Hepatocyte (in vitro differentiated cells): ENCODE data around the gene ASXL2. TPM values are rescaled to one million over a fixed set of nuclear protein-coding genes. Genes with fewer than 3 reads are reported as not detected.

Source experiments
- DNase-seq: peaks from one replicate; pipeline ENCODE4 v3.0.0-alpha.2; 2016; ENCODE audit warnings: low spot score
- H2AFZ ChIP-seq: fragments of 200-600 bp; sonication (generic); 2 replicates; pipeline ENCODE4 v1.6.0; 2016; ENCODE audit warnings: antibody characterized with exemption, mild to moderate bottlenecking
- H3K27ac ChIP-seq: fragments of 200-600 bp; sonication (generic); 2 replicates; pipeline ENCODE4 v1.5.1; 2016; ENCODE audit warnings: mild to moderate bottlenecking
- H3K27me3 ChIP-seq: fragments of 200-600 bp; sonication (generic); 2 replicates; pipeline ENCODE4 v1.6.1; 2016
- H3K36me3 ChIP-seq: fragments of 200-600 bp; sonication (generic); replicated peaks from 2 replicates; pipeline ENCODE4 v1.5.1; 2016; ENCODE audit warnings: low read depth; ENCODE audit not compliant: insufficient read depth
- H3K4me1 ChIP-seq: fragments of 200-600 bp; sonication (generic); 2 replicates; pipeline ENCODE4 v1.5.1; 2016; ENCODE audit warnings: mild to moderate bottlenecking, moderate library complexity; ENCODE audit not compliant: insufficient read depth
- H3K4me2 ChIP-seq: fragments of 200-600 bp; sonication (generic); 2 replicates; pipeline ENCODE4 v1.6.0; 2016
- H3K4me3 ChIP-seq: fragments of 200-600 bp; sonication (generic); 2 replicates; pipeline ENCODE4 v1.5.1; 2016; ENCODE audit warnings: mild to moderate bottlenecking
- H3K79me2 ChIP-seq: fragments of 200-600 bp; sonication (generic); 2 replicates; pipeline ENCODE4 v1.6.0; 2017; ENCODE audit warnings: mild to moderate bottlenecking
- H3K9me2 ChIP-seq: fragments of 200-600 bp; sonication (generic); replicated peaks from 2 replicates; pipeline ENCODE4 v1.6.0; 2017; ENCODE audit warnings: mild to moderate bottlenecking; ENCODE audit not compliant: insufficient read depth
- H3K9me3 ChIP-seq: fragments of 200-600 bp; sonication (generic); 2 replicates; pipeline ENCODE4 v1.5.1; 2016; ENCODE audit warnings: low read depth, mild to moderate bottlenecking
- H4K20me1 ChIP-seq: fragments of 200-600 bp; sonication (generic); 2 replicates; pipeline ENCODE4 v1.6.0; 2016; ENCODE audit warnings: mild to moderate bottlenecking; ENCODE audit not compliant: insufficient read depth, poor library complexity, severe bottlenecking
- CTCF ChIP-seq: fragments of 200-600 bp; sonication (generic); IDR thresholded peaks from 2 replicates; pipeline ENCODE4 v1.5.1; 2016; ENCODE audit warnings: antibody characterized with exemption, mild to moderate bottlenecking; ENCODE audit not compliant: poor library complexity
- EZH2 ChIP-seq: fragments of 200-600 bp; sonication (generic); IDR thresholded peaks from 2 replicates; pipeline ENCODE4 v1.6.1; 2016; ENCODE audit warnings: antibody characterized with exemption, mild to moderate bottlenecking, borderline replicate concordance
- EZH2phosphoT487 ChIP-seq: fragments of 200-600 bp; sonication (generic); IDR thresholded peaks from one replicate; pipeline ENCODE4 v1.6.1; 2018; ENCODE audit warnings: antibody characterized with exemption, mild to moderate bottlenecking, low read depth, moderate library complexity; ENCODE audit not compliant: unreplicated experiment, severe bottlenecking
- WGBS: methylation state at CpG from one replicate; pipeline ENCODE4 v1.1.6; 2016; ENCODE audit warnings: low lambda C conversion rate; ENCODE audit errors: missing lambda C conversion rate; 5-methylcytosine and 5-hydroxymethylcytosine counted together
- polyA plus RNA-seq: library from polyadenylated mRNA; unstranded; fragments of >200 nt; fragmentation: Nextera tagmentation; extraction: Ambion mirVana; gene quantifications from 2 replicates; pipeline ENCODE4 v1.2.1, GENCODE V29; 2016
- total RNA-seq: library from RNA; depleted of rRNA; stranded (reverse); fragments of >200 nt; gene quantifications from 2 replicates; pipeline ENCODE4 v1.2.3, GENCODE V29; 2014

ASXL2 gene
- total and polyA plus RNA-seq, 2 experiments from 2014 or later: 4.3 to 13.3 TPM

- Histone ChIP-seq H3K4me1 (no peaks in the 10 kb centered on the region), H3K27ac (no peak overlapping the region), H3K27me3 (no peaks in the 10 kb centered on the region), H3K9me3 (no peaks in the 10 kb centered on the region), H2AFZ (no peak overlapping the region), H3K9me2 (no peaks in the 10 kb centered on the region), H3K4me3 (no peak overlapping the region), H3K79me2 (peaks cover 27% of the 10 kb centered on the region), H3K36me3 (no peaks in the 10 kb centered on the region), H3K4me2 (peak overlapping the region; percentile 45), H4K20me1 (no peaks in the 10 kb centered on the region)
- TF ChIP-seq EZH2: no peak
- WGBS: 73% methylated on average over 29 of the region's 30 CpGs
- peak; percentile 26 for DNase-seq
Observed at GRCh38 chr2:25822190-25823117, 55.8 kb downstream of the ASXL2 start.

GRCh38 chr2:25821225-25822056, 56.8 kb downstream of the ASXL2 start:
- Histone ChIP-seq H2AFZ (no peak overlapping the region), H3K4me2 (peak overlapping the region; percentile 45), H3K9me2 (no peaks in the 10 kb centered on the region), H3K36me3 (no peaks in the 10 kb centered on the region), H3K9me3 (no peaks in the 10 kb centered on the region), H3K79me2 (peaks cover 23% of the 10 kb centered on the region), H4K20me1 (no peaks in the 10 kb centered on the region), H3K27ac (no peak overlapping the region), H3K4me3 (no peak overlapping the region), H3K4me1 (no peaks in the 10 kb centered on the region), H3K27me3 (no peaks in the 10 kb centered on the region)
- DNase-seq: no peak
- 93% methylated on average over 9 of the region's 9 CpGs for WGBS
- TF ChIP-seq EZH2phosphoT487: no peak
- no peak for TF ChIP-seq CTCF
- TF ChIP-seq EZH2: no peak

- Histone ChIP-seq H2AFZ (no peak overlapping the region), H3K4me1 (no peaks in the 10 kb centered on the region), H3K4me2 (no peak overlapping the region), H3K27me3 (no peaks in the 10 kb centered on the region), H4K20me1 (peaks cover under 1% of the 10 kb centered on the region), H3K4me3 (no peak overlapping the region), H3K36me3 (no peaks in the 10 kb centered on the region), H3K79me2 (peaks cover 31% of the 10 kb centered on the region), H3K9me2 (no peaks in the 10 kb centered on the region), H3K9me3 (no peaks in the 10 kb centered on the region), H3K27ac (no peak overlapping the region)
- no peak for DNase-seq
- TF ChIP-seq EZH2 (no peak), CTCF (no peak), EZH2phosphoT487 (no peak)
Observed at GRCh38 chr2:25819597-25820039, 58.7 kb downstream of the ASXL2 start.

GRCh38 chr2:25817630-25818029, 60.7 kb downstream of the ASXL2 start:
- Histone ChIP-seq H3K9me2 (no peaks in the 10 kb centered on the region), H3K27ac (no peak overlapping the region), H3K36me3 (no peaks in the 10 kb centered on the region), H2AFZ (no peak overlapping the region), H4K20me1 (peaks cover 3% of the 10 kb centered on the region), H3K9me3 (no peaks in the 10 kb centered on the region), H3K4me1 (no peaks in the 10 kb centered on the region), H3K4me2 (no peak overlapping the region), H3K4me3 (no peak overlapping the region), H3K27me3 (no peaks in the 10 kb centered on the region), H3K79me2 (peaks cover 42% of the 10 kb centered on the region)
- TF ChIP-seq EZH2: no peak
- TF ChIP-seq EZH2phosphoT487: no peak
- no peak for TF ChIP-seq CTCF
- DNase-seq: no peak
